Chondrocyte (in vitro differentiated cells): Measurements from ENCODE around the gene MPL. TPM values are rescaled to one million over a fixed set of nuclear protein-coding genes. Genes with fewer than 3 reads are reported as not detected.

Experiments
- DNase-seq: peaks from one replicate; pipeline ENCODE4 v3.0.0; 2021; ENCODE audit warnings: mixed read lengths, low spot score
- H3K27ac Mint-ChIP-seq: one replicate; pipeline ENCODE4 v1.8.0; 2021; ENCODE audit warnings: mild to moderate bottlenecking, moderate library complexity, mixed read lengths; ENCODE audit not compliant: unreplicated experiment
- H3K27me3 Mint-ChIP-seq: 2 replicates; pipeline ENCODE4 v1.8.0; 2021; ENCODE audit warnings: low read depth, mixed read lengths
- H3K36me3 Mint-ChIP-seq: 2 replicates; pipeline ENCODE4 v1.8.0; 2021; ENCODE audit warnings: low read depth, mixed read lengths
- H3K4me1 Mint-ChIP-seq: 2 replicates; pipeline ENCODE4 v1.8.0; 2021; ENCODE audit warnings: low read depth, mild to moderate bottlenecking, mixed read lengths
- H3K4me3 Mint-ChIP-seq: one replicate; pipeline ENCODE4 v1.8.0; 2021; ENCODE audit warnings: mild to moderate bottlenecking, moderate library complexity, mixed read lengths; ENCODE audit not compliant: unreplicated experiment
- H3K9me3 Mint-ChIP-seq: 2 replicates; pipeline ENCODE4 v1.8.0; 2021; ENCODE audit warnings: low read depth, mixed read lengths
- CTCF ChIP-seq: fragments of 200-600 bp; sonication (generic); IDR thresholded peaks from 2 replicates; pipeline ENCODE4 v1.5.0; 2021; ENCODE audit warnings: antibody characterized with exemption, mild to moderate bottlenecking, moderate library complexity
- total RNA-seq: library from RNA; stranded (reverse); gene quantifications from 3 replicates; pipeline ENCODE4 v1.2.1, GENCODE V29; 2021

Gene MPL
- total RNA-seq, 1 donor from 2014 or later: not detected

- Mint-ChIP-seq H3K4me3 (no peak overlapping the region), H3K9me3 (peaks cover 17% of the 10 kb centered on the region), H3K36me3 (peaks cover 4% of the 10 kb centered on the region)
These were observed 16.2 kb upstream of the MPL start for GRCh38 chr1:43321331-43321891.

GRCh38 chr1:43322506-43322905 is 15.1 kb upstream of the MPL start:
- TF ChIP-seq CTCF: no peak
- Mint-ChIP-seq H3K4me3 (no peak overlapping the region), H3K27ac (no peak overlapping the region), H3K36me3 (peaks cover 4% of the 10 kb centered on the region), H3K4me1 (no peaks in the 10 kb centered on the region), H3K27me3 (no peaks in the 10 kb centered on the region), H3K9me3 (peaks cover 22% of the 10 kb centered on the region)
- DNase-seq: no peak

More at GRCh38 chr1:43321331-43321891, 16.2 kb upstream of the MPL start:
- no peak overlapping the region for H3K27ac Mint-ChIP-seq
- DNase-seq: no peak
- no peaks in the 10 kb centered on the region for H3K4me1 Mint-ChIP-seq
- TF ChIP-seq CTCF: no peak
- H3K27me3 Mint-ChIP-seq: no peaks in the 10 kb centered on the region

- peaks cover 29% of the 10 kb centered on the region for H3K9me3 Mint-ChIP-seq
- no peaks in the 10 kb centered on the region for H3K27me3 Mint-ChIP-seq
- no peak for TF ChIP-seq CTCF
- peaks cover 4% of the 10 kb centered on the region for H3K36me3 Mint-ChIP-seq
- H3K27ac Mint-ChIP-seq: no peak overlapping the region
- no peak overlapping the region for H3K4me3 Mint-ChIP-seq
- no peak for DNase-seq
- H3K4me1 Mint-ChIP-seq: peaks cover 2% of the 10 kb centered on the region
These were observed 12.8 kb upstream of the MPL start for GRCh38 chr1:43324810-43325209.

- no peak overlapping the region for H3K27ac Mint-ChIP-seq
- TF ChIP-seq CTCF: no peak
- peaks cover 29% of the 10 kb centered on the region for H3K9me3 Mint-ChIP-seq
- peaks cover 4% of the 10 kb centered on the region for H3K36me3 Mint-ChIP-seq
- no peaks in the 10 kb centered on the region for H3K27me3 Mint-ChIP-seq
- H3K4me3 Mint-ChIP-seq: no peak overlapping the region
- H3K4me1 Mint-ChIP-seq: peaks cover 8% of the 10 kb centered on the region
- no peak for DNase-seq
These were observed 12.2 kb upstream of the MPL start for GRCh38 chr1:43325381-43325780.

GRCh38 chr1:43327549-43328292 is 9.9 kb upstream of the MPL start:
- H3K4me3 Mint-ChIP-seq: no peak overlapping the region
- TF ChIP-seq CTCF: no peak
- no peaks in the 10 kb centered on the region for H3K27me3 Mint-ChIP-seq
- no peak overlapping the region for H3K27ac Mint-ChIP-seq
- H3K36me3 Mint-ChIP-seq: peaks cover 4% of the 10 kb centered on the region
- peaks cover 29% of the 10 kb centered on the region for H3K9me3 Mint-ChIP-seq
- H3K4me1 Mint-ChIP-seq: peaks cover 12% of the 10 kb centered on the region
- no peak for DNase-seq
